ENCODE measurements around the gene CDC42SE2.

The CDC42SE2 gene

GRCh38 chr5:131263648-131264450, at the start of gene CDC42SE2:
TSS of gene CDC42SE2 (plus strand) at chr5:131264053. CDS start at chr5:131359494, 95,441 bp downstream.
- DNase-seq: no peak

- DNase-seq: no peak
Measured at GRCh38 chr5:131214609-131215227, 49.1 kb upstream of the CDC42SE2 start.

GRCh38 chr5:131217791-131218190, 46.1 kb upstream of the CDC42SE2 start:
- DNase-seq: no peak

GRCh38 chr5:131218392-131218791, 45.5 kb upstream of the CDC42SE2 start:
- DNase-seq: no peak

GRCh38 chr5:131220566-131220965, 43.3 kb upstream of the CDC42SE2 start:
- no peak for DNase-seq

GRCh38 chr5:131221008-131221703, 42.7 kb upstream of the CDC42SE2 start:
- no peak for DNase-seq

- DNase-seq: no peak
Measured at GRCh38 chr5:131221888-131222287, 42.0 kb upstream of the CDC42SE2 start.

GRCh38 chr5:131222731-131223130, 41.1 kb upstream of the CDC42SE2 start:
- no peak for DNase-seq

GRCh38 chr5:131223751-131224386, 40.0 kb upstream of the CDC42SE2 start:
- no peak for DNase-seq

- no peak for DNase-seq
Measured at GRCh38 chr5:131224387-131225201, 39.3 kb upstream of the CDC42SE2 start.

GRCh38 chr5:131225282-131225974, 38.4 kb upstream of the CDC42SE2 start:
- DNase-seq: no peak

- DNase-seq: no peak
Measured at GRCh38 chr5:131226899-131227298, 37.0 kb upstream of the CDC42SE2 start.

- no peak for DNase-seq
Measured at GRCh38 chr5:131228646-131229045, 35.2 kb upstream of the CDC42SE2 start.

- DNase-seq: no peak
Measured at GRCh38 chr5:131229623-131230022, 34.2 kb upstream of the CDC42SE2 start.

- no peak for DNase-seq
Measured at GRCh38 chr5:131230406-131230805, 33.4 kb upstream of the CDC42SE2 start.

- DNase-seq: no peak
Measured at GRCh38 chr5:131239686-131240085, 24.2 kb upstream of the CDC42SE2 start.

GRCh38 chr5:131242728-131243255, 21.1 kb upstream of the CDC42SE2 start:
- DNase-seq: no peak

GRCh38 chr5:131245312-131245711, 18.5 kb upstream of the CDC42SE2 start:
- DNase-seq: no peak

GRCh38 chr5:131245948-131246347, 17.9 kb upstream of the CDC42SE2 start:
- no peak for DNase-seq

- no peak for DNase-seq
Measured at GRCh38 chr5:131246504-131246903, 17.3 kb upstream of the CDC42SE2 start.

GRCh38 chr5:131250751-131251475, 12.9 kb upstream of the CDC42SE2 start:
- DNase-seq: no peak
